ENCODE data around the gene SLC38A2.
A peak's percentile ranks its signal among the peaks of the same experiment; 100 is the strongest.

Gene SLC38A2

GRCh38 chr12:46374310-46374709 lies 1.7 kb upstream of the SLC38A2 start:
- H3K27ac ChIP-seq, result no peak overlapping the region
- DNase-seq (ENCODE audit: low spot score), result no peak
- CTCF ChIA-PET, result no interaction called here
- no peak for TF ChIP-seq CTCF (conservative IDR thresholded peaks at IDR 0.05; ENCODE audit: low read depth)
- POLR2A ChIA-PET (ENCODE audit: low non-redundant PET), result no interaction called here

GRCh38 chr12:46373301-46374296 lies 1.0 kb upstream of the SLC38A2 start:
- ChIA-PET CTCF (interaction anchor here (0.8 kb wide), 1 partner anchor 326 kb away, joined by 3 read pairs; no protein-coding TSS in a partner anchor), POLR2A (ENCODE audit: low non-redundant PET) (interaction anchor here (0.6 kb wide), 1 partner anchor 110 kb away, joined by 3 read pairs; no protein-coding TSS in a partner anchor)
- no peak for TF ChIP-seq CTCF (conservative IDR thresholded peaks at IDR 0.05; ENCODE audit: low read depth)
- peak overlapping the region; percentile 98 for H3K27ac ChIP-seq
- peak; percentile 48 for DNase-seq (ENCODE audit: low spot score)

GRCh38 chr12:46371718-46372543 lies 642 bp downstream of the SLC38A2 start:
- H3K27ac ChIP-seq, result peak overlapping the region; percentile 98
- POLR2A ChIA-PET (ENCODE audit: low non-redundant PET), result interaction anchor here (0.6 to 1.0 kb wide), 3 partner anchors 110 to 184 kb away, joined by 3 to 4 read pairs (median 3); no protein-coding TSS in a partner anchor
- CTCF ChIA-PET, result interaction anchor here (0.5 to 0.9 kb wide), 4 partner anchors 15 to 305 kb away, joined by 3 to 6 read pairs (median 4); no protein-coding TSS in a partner anchor
- no peak for TF ChIP-seq CTCF (conservative IDR thresholded peaks at IDR 0.05; ENCODE audit: low read depth)
- peak; percentile 33 for DNase-seq (ENCODE audit: low spot score)

GRCh38 chr12:46370792-46371717 lies 1.5 kb downstream of the SLC38A2 start:
- POLR2A ChIA-PET (ENCODE audit: low non-redundant PET), result no interaction called here

GRCh38 chr12:46370380-46370734 lies 2.2 kb downstream of the SLC38A2 start:
- POLR2A ChIA-PET (ENCODE audit: low non-redundant PET), result no interaction called here
- DNase-seq (ENCODE audit: low spot score), result no peak
- TF ChIP-seq CTCF (conservative IDR thresholded peaks at IDR 0.05; ENCODE audit: low read depth), result no peak
- CTCF ChIA-PET, result no interaction called here
- no peak overlapping the region for H3K27ac ChIP-seq

More at GRCh38 chr12:46370792-46371717, 1.5 kb downstream of the SLC38A2 start:
- peak overlapping the region; percentile 98 for H3K27ac ChIP-seq
- TF ChIP-seq CTCF (conservative IDR thresholded peaks at IDR 0.05; ENCODE audit: low read depth), result no peak
- DNase-seq (ENCODE audit: low spot score), result peak; percentile 86
- CTCF ChIA-PET, result interaction anchor here (0.5 to 0.9 kb wide), 5 partner anchors 16 to 574 kb away, joined by 3 to 6 read pairs (median 3); no protein-coding TSS in a partner anchor
